Retinal pigment epithelial cell (primary cell): ENCODE results near the gene GBP2.

ENCODE experiments used
- DNase-seq: peaks from one replicate; pipeline ENCODE4 v3.0.0-alpha.2; 2010; ENCODE audit warnings: low read depth
- H3K4me3 ChIP-seq: 2 replicates; pipeline ENCODE4 v1.5.1; 2011; ENCODE audit warnings: mild to moderate bottlenecking, low read length, control low read depth, moderate library complexity
- CTCF ChIP-seq: conservative IDR thresholded peaks from 2 replicates; pipeline ENCODE4 v1.5.1; 2011; ENCODE audit warnings: low read depth, low read length, control low read depth, inconsistent platforms

Gene GBP2

GRCh38 chr1:89063094-89063493, 62.8 kb downstream of the GBP2 start:
- no peak overlapping the region for H3K4me3 ChIP-seq
- no peak for DNase-seq
- no peak for TF ChIP-seq CTCF

- DNase-seq: no peak
- H3K4me3 ChIP-seq: no peak overlapping the region
- no peak for TF ChIP-seq CTCF
These were observed 65.8 kb downstream of the GBP2 start for GRCh38 chr1:89060091-89060490.
